IPS-18a (cell line): ENCODE results near the gene DAB2IP.

Source experiments
- H3K27ac ChIP-seq: one replicate; pipeline ENCODE4 v1.5.1; 2013; ENCODE audit warnings: low read length
- H3K27me3 ChIP-seq: one replicate; pipeline ENCODE4 v1.6.1; 2013; ENCODE audit warnings: mild to moderate bottlenecking, low read length; ENCODE audit not compliant: control insufficient read depth, insufficient read depth
- H3K36me3 ChIP-seq: one replicate; pipeline ENCODE4 v1.6.1; 2013; ENCODE audit warnings: low read depth, low read length; ENCODE audit not compliant: control insufficient read depth
- H3K4me1 ChIP-seq: one replicate; pipeline ENCODE4 v1.6.1; 2013; ENCODE audit warnings: low read depth, low read length; ENCODE audit not compliant: control insufficient read depth
- H3K4me3 ChIP-seq: one replicate; pipeline ENCODE4 v1.5.1; 2013; ENCODE audit warnings: low read length
- H3K9ac ChIP-seq: one replicate; pipeline ENCODE4 v1.6.1; 2013; ENCODE audit warnings: mild to moderate bottlenecking, low read length, moderate library complexity
- H3K9me3 ChIP-seq: one replicate; pipeline ENCODE4 v1.6.1; 2013; ENCODE audit warnings: low read depth, low read length; ENCODE audit not compliant: control insufficient read depth

DAB2IP gene

GRCh38 chr9:121729769-121730562 is 78.5 kb downstream of the DAB2IP start:
- H3K27me3 ChIP-seq: no peaks in the 10 kb centered on the region
- no peaks in the 10 kb centered on the region for H3K9me3 ChIP-seq
- no peaks in the 10 kb centered on the region for H3K36me3 ChIP-seq
- no peak overlapping the region for H3K9ac ChIP-seq
- peaks cover 4% of the 10 kb centered on the region for H3K4me1 ChIP-seq
- no peak overlapping the region for H3K4me3 ChIP-seq
- no peak overlapping the region for H3K27ac ChIP-seq

GRCh38 chr9:121731090-121731489 is 79.7 kb downstream of the DAB2IP start:
- Histone ChIP-seq H3K27ac (no peak overlapping the region), H3K36me3 (no peaks in the 10 kb centered on the region), H3K4me3 (no peak overlapping the region), H3K4me1 (peaks cover 14% of the 10 kb centered on the region), H3K9me3 (no peaks in the 10 kb centered on the region), H3K27me3 (peaks cover 8% of the 10 kb centered on the region), H3K9ac (no peak overlapping the region)

DNA sequence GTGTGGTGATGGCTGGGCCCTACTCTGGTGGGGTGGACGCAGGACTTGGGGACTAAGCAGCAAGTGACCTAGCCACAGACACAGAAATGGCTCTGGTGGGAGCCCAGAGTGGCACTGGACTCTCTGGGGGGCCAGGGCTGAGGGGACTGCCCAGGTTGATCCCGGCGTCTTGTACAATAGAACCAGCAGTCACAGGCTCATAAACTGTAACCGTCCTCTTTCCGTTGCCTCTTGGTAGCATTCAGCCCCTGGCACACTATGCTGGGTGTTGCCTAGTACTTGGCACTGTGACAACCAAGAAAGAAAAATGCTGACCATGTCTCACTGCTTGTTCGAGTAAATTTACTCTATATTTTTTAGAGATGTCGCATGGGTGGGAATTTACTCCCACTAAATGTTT is 80.5 kb downstream of the DAB2IP start:
- H3K27me3 ChIP-seq: peaks cover 8% of the 10 kb centered on the region
- H3K4me3 ChIP-seq: no peak overlapping the region
- no peaks in the 10 kb centered on the region for H3K9me3 ChIP-seq
- no peaks in the 10 kb centered on the region for H3K36me3 ChIP-seq
- H3K9ac ChIP-seq: no peak overlapping the region
- H3K4me1 ChIP-seq: peaks cover 18% of the 10 kb centered on the region
- no peak overlapping the region for H3K27ac ChIP-seq

- H3K9ac ChIP-seq: no peak overlapping the region
- H3K27ac ChIP-seq: no peak overlapping the region
- peaks cover 8% of the 10 kb centered on the region for H3K27me3 ChIP-seq
- peaks cover 22% of the 10 kb centered on the region for H3K4me1 ChIP-seq
- no peaks in the 10 kb centered on the region for H3K36me3 ChIP-seq
- no peak overlapping the region for H3K4me3 ChIP-seq
- H3K9me3 ChIP-seq: no peaks in the 10 kb centered on the region
Measured at GRCh38 chr9:121732389-121732788, 81.0 kb downstream of the DAB2IP start.

DNA sequence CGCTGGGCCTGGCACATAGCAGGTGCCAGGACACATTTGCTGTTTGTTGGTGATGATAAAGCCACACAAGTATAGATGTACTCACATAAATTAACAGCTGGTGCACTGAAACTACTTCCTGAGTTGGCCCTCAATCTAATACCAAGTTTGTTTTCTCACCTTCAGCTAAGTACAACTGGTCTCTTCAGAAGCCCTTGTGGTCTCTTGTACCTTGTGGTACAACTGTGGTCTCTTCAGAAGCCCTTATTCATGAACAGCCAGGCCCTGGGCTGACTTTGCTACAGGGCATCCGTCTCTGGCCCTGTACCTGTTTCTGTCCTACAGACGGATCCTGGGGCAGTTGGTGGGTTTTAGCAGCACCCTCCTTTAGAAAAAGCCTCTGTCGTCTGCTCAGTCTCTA is 81.5 kb downstream of the DAB2IP start:
- H3K36me3 ChIP-seq: no peaks in the 10 kb centered on the region
- no peak overlapping the region for H3K4me3 ChIP-seq
- peaks cover 8% of the 10 kb centered on the region for H3K27me3 ChIP-seq
- no peak overlapping the region for H3K27ac ChIP-seq
- no peaks in the 10 kb centered on the region for H3K9me3 ChIP-seq
- peaks cover 27% of the 10 kb centered on the region for H3K4me1 ChIP-seq
- H3K9ac ChIP-seq: no peak overlapping the region

DNA sequence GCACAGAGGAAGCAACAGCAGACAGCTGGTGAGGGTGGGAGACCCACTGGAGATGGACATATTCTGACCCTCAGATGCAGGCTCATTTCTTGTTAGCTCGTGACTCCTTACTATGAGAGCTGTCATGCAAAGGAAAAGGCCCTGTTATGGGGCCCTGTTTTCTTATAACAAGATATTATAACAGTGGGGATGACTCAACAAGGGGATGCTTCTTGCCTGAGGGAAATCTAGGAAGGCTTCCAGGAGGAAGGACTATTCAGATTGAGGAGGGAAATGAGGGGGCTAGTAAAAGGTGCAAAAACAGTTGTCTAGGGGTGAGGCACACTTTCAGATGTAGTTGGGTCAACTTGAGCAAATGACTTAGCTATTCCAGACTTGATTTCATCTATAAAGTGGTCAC is 83.0 kb downstream of the DAB2IP start:
- Histone ChIP-seq H3K4me3 (no peak overlapping the region), H3K9me3 (no peaks in the 10 kb centered on the region), H3K36me3 (no peaks in the 10 kb centered on the region), H3K27ac (no peak overlapping the region), H3K27me3 (peaks cover 8% of the 10 kb centered on the region), H3K4me1 (peaks cover 39% of the 10 kb centered on the region), H3K9ac (no peak overlapping the region)

DNA sequence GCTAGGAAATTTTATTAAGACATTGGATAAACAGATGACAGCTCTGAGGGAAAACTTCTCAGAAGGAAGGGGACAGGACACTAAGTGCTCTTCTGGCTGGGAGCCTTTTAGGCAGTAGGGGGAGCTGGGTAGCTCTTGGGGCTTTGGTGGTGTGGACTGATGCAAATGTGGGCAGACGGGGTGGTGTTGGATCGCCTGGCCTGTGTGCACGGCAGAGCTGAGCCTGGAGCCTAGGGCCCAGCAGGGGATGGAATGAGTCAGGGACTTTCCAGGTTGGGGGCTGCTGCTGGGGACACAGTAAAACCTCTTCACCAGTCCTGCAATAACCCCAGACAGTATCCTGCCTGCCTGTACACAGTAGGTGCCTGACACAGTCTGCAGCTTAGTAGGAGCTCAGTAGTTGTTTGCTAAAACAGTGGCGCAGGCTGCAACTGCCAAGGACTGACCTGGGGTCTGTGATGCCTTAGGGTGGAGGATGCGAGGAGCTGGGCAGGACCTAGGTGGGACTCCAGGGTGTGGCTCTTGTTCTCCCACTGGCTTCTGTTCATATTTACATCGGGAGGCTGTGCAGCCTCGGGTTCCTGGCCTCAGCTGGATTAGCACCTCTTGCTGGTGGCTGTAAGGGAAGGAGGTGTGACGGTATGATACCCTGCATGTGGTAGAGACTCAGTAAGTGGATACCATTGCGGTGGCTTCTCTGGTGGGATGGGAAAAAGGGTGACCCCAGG is 83.8 kb downstream of the DAB2IP start:
- peak overlapping the region; percentile 63 for H3K4me3 ChIP-seq
- no peaks in the 10 kb centered on the region for H3K9me3 ChIP-seq
- no peak overlapping the region for H3K9ac ChIP-seq
- no peaks in the 10 kb centered on the region for H3K36me3 ChIP-seq
- no peak overlapping the region for H3K27ac ChIP-seq
- peaks cover 8% of the 10 kb centered on the region for H3K27me3 ChIP-seq
- H3K4me1 ChIP-seq: peaks cover 44% of the 10 kb centered on the region

GRCh38 chr9:121735793-121736770 is 84.6 kb downstream of the DAB2IP start:
- peak overlapping the region; percentile 78 for H3K4me3 ChIP-seq
- H3K9ac ChIP-seq: peak overlapping the region; percentile 44
- no peaks in the 10 kb centered on the region for H3K9me3 ChIP-seq
- peaks cover 46% of the 10 kb centered on the region for H3K4me1 ChIP-seq
- no peak overlapping the region for H3K27ac ChIP-seq
- H3K27me3 ChIP-seq: peaks cover 8% of the 10 kb centered on the region
- H3K36me3 ChIP-seq: no peaks in the 10 kb centered on the region

GRCh38 chr9:121736934-121737462 is 85.6 kb downstream of the DAB2IP start:
- Histone ChIP-seq H3K9ac (no peak overlapping the region), H3K9me3 (no peaks in the 10 kb centered on the region), H3K27me3 (peaks cover 8% of the 10 kb centered on the region), H3K4me3 (peak overlapping the region; percentile 78), H3K4me1 (peaks cover 54% of the 10 kb centered on the region), H3K27ac (no peak overlapping the region), H3K36me3 (no peaks in the 10 kb centered on the region)

- peaks cover 8% of the 10 kb centered on the region for H3K27me3 ChIP-seq
- H3K9me3 ChIP-seq: no peaks in the 10 kb centered on the region
- H3K27ac ChIP-seq: no peak overlapping the region
- no peaks in the 10 kb centered on the region for H3K36me3 ChIP-seq
- no peak overlapping the region for H3K4me3 ChIP-seq
- H3K9ac ChIP-seq: no peak overlapping the region
- peaks cover 54% of the 10 kb centered on the region for H3K4me1 ChIP-seq
Measured at GRCh38 chr9:121737481-121737931, 86.1 kb downstream of the DAB2IP start.

- no peak overlapping the region for H3K4me3 ChIP-seq
- no peaks in the 10 kb centered on the region for H3K36me3 ChIP-seq
- no peak overlapping the region for H3K9ac ChIP-seq
- H3K27ac ChIP-seq: no peak overlapping the region
- no peaks in the 10 kb centered on the region for H3K9me3 ChIP-seq
- peaks cover 8% of the 10 kb centered on the region for H3K27me3 ChIP-seq
- peaks cover 61% of the 10 kb centered on the region for H3K4me1 ChIP-seq
Measured at GRCh38 chr9:121738411-121738810, 87.0 kb downstream of the DAB2IP start.
